ENCODE data around the gene SLC12A7.
"Not testable (repeated sequence)": the region's sequence is repeated elsewhere in the genome, so short reads cannot be mapped to it uniquely, and the experiment has no call there.

The SLC12A7 gene

GRCh38 chr5:1095990-1096363 is 15.9 kb downstream of the SLC12A7 start:
- no peak for DNase-seq

GRCh38 chr5:1095302-1095989 is 16.4 kb downstream of the SLC12A7 start:
- DNase-seq = no peak

GRCh38 chr5:1094670-1095190 is 17.1 kb downstream of the SLC12A7 start:
- DNase-seq = no peak

- DNase-seq = no peak
Observed at GRCh38 chr5:1093361-1093760, 18.5 kb downstream of the SLC12A7 start.

- DNase-seq = no peak
Observed at GRCh38 chr5:1092122-1092521, 19.7 kb downstream of the SLC12A7 start.

GRCh38 chr5:1091632-1092031 is 20.2 kb downstream of the SLC12A7 start:
- no peak for DNase-seq

- DNase-seq = no peak
Observed at GRCh38 chr5:1090538-1090937, 21.3 kb downstream of the SLC12A7 start.

GRCh38 chr5:1089621-1090040 is 22.2 kb downstream of the SLC12A7 start:
- DNase-seq = no peak

- DNase-seq = no peak
Observed at GRCh38 chr5:1089146-1089545, 22.7 kb downstream of the SLC12A7 start.

GRCh38 chr5:1088726-1089125 is 23.1 kb downstream of the SLC12A7 start:
- no peak for DNase-seq

GRCh38 chr5:1088031-1088430 is 23.8 kb downstream of the SLC12A7 start:
- no peak for DNase-seq

GRCh38 chr5:1087428-1087827 is 24.4 kb downstream of the SLC12A7 start:
- DNase-seq = no peak

GRCh38 chr5:1086871-1087270 is 25.0 kb downstream of the SLC12A7 start:
- no peak for DNase-seq

GRCh38 chr5:1086137-1086536 is 25.7 kb downstream of the SLC12A7 start:
- no peak for DNase-seq

GRCh38 chr5:1085391-1085790 is 26.5 kb downstream of the SLC12A7 start:
- no peak for DNase-seq

GRCh38 chr5:1083823-1084605 is 27.8 kb downstream of the SLC12A7 start:
- DNase-seq = no peak

- not testable (repeated sequence) for DNase-seq
Observed at GRCh38 chr5:1083026-1083425, 28.8 kb downstream of the SLC12A7 start.

- DNase-seq = no peak
Observed at GRCh38 chr5:1081519-1081918, 30.3 kb downstream of the SLC12A7 start.

- no peak for DNase-seq
Observed at GRCh38 chr5:1080432-1080831, 31.4 kb downstream of the SLC12A7 start.

- DNase-seq = no peak
Observed at GRCh38 chr5:1079961-1080360, 31.9 kb downstream of the SLC12A7 start.

- no peak for DNase-seq
Observed at GRCh38 chr5:1079486-1079885, 32.4 kb downstream of the SLC12A7 start.

- no peak for DNase-seq
Observed at GRCh38 chr5:1078851-1079250, 33.0 kb downstream of the SLC12A7 start.

GRCh38 chr5:1078206-1078605 is 33.7 kb downstream of the SLC12A7 start:
- no peak for DNase-seq

- DNase-seq = no peak
Observed at GRCh38 chr5:1077491-1078020, 34.3 kb downstream of the SLC12A7 start.

Data from activated CD4-positive, alpha-beta T cell treated with anti-CD3 and anti-CD28 coated beads for 4 hours (primary cell).